Left renal cortex interstitium (tissue), 4 donors: ENCODE results near the gene MAPK1IP1L. TPM values are rescaled to one million over a fixed set of nuclear protein-coding genes. Genes with fewer than 3 reads are reported as not detected.

Experiments used
- DNase-seq, 4 donors: peaks; one replicate each; pipeline ENCODE4 v3.0.0-alpha.2; 2013; ENCODE audit warnings: low read depth in 4 of 4, low spot score in 2 of 4, missing footprints in 1 of 4
- polyA plus RNA-seq, 4 donors: library from polyadenylated mRNA; unstranded; fragments of 120-200 nt; gene quantifications; one replicate each; pipeline ENCODE4 v1.2.1, GENCODE V29; 2013; ENCODE audit not compliant: insufficient read length in 4 of 4

MAPK1IP1L gene
- polyA plus RNA-seq, 4 donors, result 90.1 to 128 (median 107) TPM

GRCh38 chr14:55092341-55092740, 40.9 kb downstream of the MAPK1IP1L start:
- no peak for DNase-seq

GRCh38 chr14:55094292-55095157, 43.1 kb downstream of the MAPK1IP1L start:
- no peak for DNase-seq

GRCh38 chr14:55097881-55098560, 46.6 kb downstream of the MAPK1IP1L start:
- no peak for DNase-seq

- DNase-seq, result no peak
These were observed 47.1 kb downstream of the MAPK1IP1L start for GRCh38 chr14:55098561-55098898.

GRCh38 chr14:55099756-55100155, 48.3 kb downstream of the MAPK1IP1L start:
- no peak for DNase-seq

GRCh38 chr14:55101698-55102097, 50.3 kb downstream of the MAPK1IP1L start:
- no peak for DNase-seq

- DNase-seq, result no peak
These were observed 50.7 kb downstream of the MAPK1IP1L start for GRCh38 chr14:55102141-55102621.

GRCh38 chr14:55103005-55103640, 51.7 kb downstream of the MAPK1IP1L start:
- DNase-seq, result no peak

- DNase-seq, result no peak
These were observed 52.8 kb downstream of the MAPK1IP1L start for GRCh38 chr14:55103971-55104954.

GRCh38 chr14:55105991-55106390, 54.5 kb downstream of the MAPK1IP1L start:
- no peak for DNase-seq

- no peak for DNase-seq
These were observed 56.5 kb downstream of the MAPK1IP1L start for GRCh38 chr14:55107766-55108554.

- no peak for DNase-seq
These were observed 58.4 kb downstream of the MAPK1IP1L start for GRCh38 chr14:55109836-55110235.

GRCh38 chr14:55111122-55111708, 59.8 kb downstream of the MAPK1IP1L start:
- no peak for DNase-seq

- no peak for DNase-seq
These were observed 63.3 kb downstream of the MAPK1IP1L start for GRCh38 chr14:55114720-55115119.

- no peak for DNase-seq
These were observed 64.0 kb downstream of the MAPK1IP1L start for GRCh38 chr14:55115460-55115859.

- DNase-seq, result no peak
These were observed 64.4 kb downstream of the MAPK1IP1L start for GRCh38 chr14:55115861-55116245.

- DNase-seq, result no peak
These were observed 65.0 kb downstream of the MAPK1IP1L start for GRCh38 chr14:55116246-55117030.

- no peak for DNase-seq
These were observed 66.5 kb downstream of the MAPK1IP1L start for GRCh38 chr14:55117803-55118441.
